Lower leg skin (tissue), 4 donors: ENCODE data around the gene BLM. TPM values are rescaled to one million over a fixed set of nuclear protein-coding genes. Genes with fewer than 3 reads are reported as not detected.

Experiments used
- DNase-seq, 2 donors: peaks; one replicate each; pipeline ENCODE4 v3.0.0-alpha.2; 2019; ENCODE audit warnings: low spot score in 2 of 2
- H3K4me3 ChIP-seq: fragments of 200-600 bp; sonication (generic); 2 replicates; pipeline ENCODE4 v1.5.1; 2017; ENCODE audit warnings: mild to moderate bottlenecking, low read depth; ENCODE audit not compliant: poor library complexity, severe bottlenecking
- CTCF ChIP-seq, 3 donors: fragments of 450-650 bp; IDR thresholded peaks; one replicate each; pipeline ENCODE4 v1.5.1; 2016; ENCODE audit warnings: antibody characterized with exemption in 3 of 3, mild to moderate bottlenecking in 3 of 3, moderate library complexity in 2 of 3
- POLR2A ChIP-seq, 2 donors: fragments of 450-650 bp; IDR thresholded peaks; one replicate each; pipeline ENCODE4 v1.6.1; 2016 to 2017; ENCODE audit warnings: antibody characterized with exemption in 2 of 2, mild to moderate bottlenecking in 1 of 2, moderate library complexity in 1 of 2
- WGBS, 2 donors: methylation state at CpG; one replicate each; pipeline ENCODE4 v1.1.5; 2018; 5-methylcytosine and 5-hydroxymethylcytosine counted together
- intact Hi-C: fragments of 100-400 bp; cut with DNase I; formaldehyde crosslinking; loops from one replicate; pipeline ENCODE4 v1.15.0; 2023; ENCODE audit warnings: low total_unique reads
- total RNA-seq, 4 donors: library from RNA; depleted of rRNA; stranded (reverse); fragments of >200 nt; gene quantifications; one replicate each; pipeline ENCODE4 v1.1.0, GENCODE V29; 2016

BLM gene
- total RNA-seq, 4 donors from 2014 or later: 0.30 to 2.0 (median 0.45) TPM

GRCh38 chr15:90707489-90707888 lies 9.7 kb upstream of the BLM start:
- WGBS, 2 donors: 93% methylated on average over 2 of the region's 2 CpGs
- intact Hi-C loops: no loop called here
- no peak for TF ChIP-seq CTCF (IDR thresholded peaks at IDR 0.05)
- no peak for TF ChIP-seq POLR2A (IDR thresholded peaks at IDR 0.05)
- DNase-seq: no peak
- H3K4me3 ChIP-seq: no peak overlapping the region

GRCh38 chr15:90708516-90708915 lies 8.6 kb upstream of the BLM start:
- DNase-seq: no peak
- TF ChIP-seq POLR2A (IDR thresholded peaks at IDR 0.05): no peak
- no peak for TF ChIP-seq CTCF (IDR thresholded peaks at IDR 0.05)
- H3K4me3 ChIP-seq: no peak overlapping the region
- 72 to 88% methylated on average over 1 of the region's 1 CpG for WGBS, 2 donors
- intact Hi-C loops: no loop called here

GRCh38 chr15:90709278-90709677 lies 7.9 kb upstream of the BLM start:
- intact Hi-C loops: no loop called here
- WGBS, 2 donors: 84 to 87% methylated on average over 3 of the region's 3 CpGs
- TF ChIP-seq POLR2A (IDR thresholded peaks at IDR 0.05) (no peak), CTCF (IDR thresholded peaks at IDR 0.05) (no peak)
- DNase-seq: no peak
- no peak overlapping the region for H3K4me3 ChIP-seq

- 68 to 76% methylated on average over 7 of the region's 7 CpGs for WGBS, 2 donors
- H3K4me3 ChIP-seq: no peak overlapping the region
- TF ChIP-seq POLR2A (IDR thresholded peaks at IDR 0.05) (no peak), CTCF (IDR thresholded peaks at IDR 0.05) (no peak)
- DNase-seq: no peak
- intact Hi-C loops: no loop called here
Observed at GRCh38 chr15:90710436-90711027, 6.6 kb upstream of the BLM start.

- no peak overlapping the region for H3K4me3 ChIP-seq
- WGBS, 2 donors: 54% methylated on average over 2 of the region's 2 CpGs
- intact Hi-C loops: no loop called here
- no peak for TF ChIP-seq POLR2A (IDR thresholded peaks at IDR 0.05)
- TF ChIP-seq CTCF (IDR thresholded peaks at IDR 0.05): no peak
- no peak for DNase-seq
Observed at GRCh38 chr15:90711418-90711824, 5.7 kb upstream of the BLM start.

GRCh38 chr15:90711842-90712241 lies 5.3 kb upstream of the BLM start:
- TF ChIP-seq POLR2A (IDR thresholded peaks at IDR 0.05) (no peak), CTCF (IDR thresholded peaks at IDR 0.05) (no peak)
- H3K4me3 ChIP-seq: no peak overlapping the region
- 91 to 98% methylated on average over 2 of the region's 2 CpGs for WGBS, 2 donors
- intact Hi-C loops: no loop called here
- no peak for DNase-seq
